Esophagus squamous epithelium (tissue), 5 donors: ENCODE data around the gene RETN. TPM values are rescaled to one million over a fixed set of nuclear protein-coding genes. Genes with fewer than 3 reads are reported as not detected.
"Not testable (repeated sequence)": the region's sequence is repeated elsewhere in the genome, so short reads cannot be mapped to it uniquely, and the experiment has no call there.

Experiments used
- DNase-seq: peaks from one replicate; lab custom pipeline; 2025; lab: John Stamatoyannopoulos, UW
- H3K27ac ChIP-seq, 4 donors: fragments of 200-600 bp; sonication (generic); one replicate each; pipeline ENCODE4 v1.5.1; 2016 to 2019; ENCODE audit warnings: mild to moderate bottlenecking in 1 of 4
- H3K27me3 ChIP-seq, 4 donors: fragments of 200-600 bp; sonication (generic); 1 replicate in 3 of 4; 2 replicates in 1 of 4; pipeline versions ENCODE4 v1.5.1 to v1.6.0; 2017 to 2021; ENCODE audit warnings: antibody characterized with exemption in 1 of 4
- H3K36me3 ChIP-seq, 3 donors: fragments of 200-600 bp; sonication (generic); one replicate each; pipeline ENCODE4 v1.5.1; 2016 to 2019
- H3K4me1 ChIP-seq, 3 donors: fragments of 200-600 bp; sonication (generic); one replicate each; pipeline ENCODE4 v1.5.1; 2017 to 2019
- H3K4me3 ChIP-seq, 4 donors: fragments of 200-600 bp; sonication (generic); 1 replicate in 3 of 4; 2 replicates in 1 of 4; pipeline ENCODE4 v1.5.1; 2016 to 2019; ENCODE audit warnings: mild to moderate bottlenecking in 2 of 4, moderate library complexity in 1 of 4
- H3K9me3 ChIP-seq, 3 donors: fragments of 200-600 bp; sonication (generic); one replicate each; pipeline ENCODE4 v1.5.1; 2016 to 2019
- POLR2A ChIP-seq, 4 donors: fragments of 450-650 bp; IDR thresholded peaks; one replicate each; pipeline ENCODE4 v1.6.1; 2017; ENCODE audit warnings: antibody characterized with exemption in 4 of 4, mild to moderate bottlenecking in 4 of 4, moderate library complexity in 3 of 4
- WGBS, 2 donors: methylation state at CpG; one replicate each; pipeline ENCODE4 v1.1.5; 2018; 5-methylcytosine and 5-hydroxymethylcytosine counted together
- intact Hi-C: fragments of 100-400 bp; cut with DNase I; formaldehyde crosslinking; loops from one replicate; pipeline ENCODE4 v1.15.0; 2022
- total RNA-seq, 4 donors: library from RNA; depleted of rRNA; stranded (reverse); fragments of >200 nt; gene quantifications; one replicate each; pipeline ENCODE4 v1.1.0, GENCODE V29; 2016
- TF ChIP-seq, protein P1 (sequence below), 6 experiments: fragments of 450-650 bp in 4 of 6; fragments of 200-600 bp in 2 of 6; sonication (generic) in 2 of 6; IDR thresholded peaks; one replicate each; pipeline ENCODE4 v1.5.1; 2016 to 2019; ENCODE audit warnings: antibody characterized with exemption in 6 of 6, mild to moderate bottlenecking in 4 of 6, moderate library complexity in 4 of 6
- donor health status: DM: yes; HTN: yes; CAD: no.

RETN gene
- total RNA-seq, 4 donors from 2014 or later = 28.1 TPM; not detected in 3

DNA sequence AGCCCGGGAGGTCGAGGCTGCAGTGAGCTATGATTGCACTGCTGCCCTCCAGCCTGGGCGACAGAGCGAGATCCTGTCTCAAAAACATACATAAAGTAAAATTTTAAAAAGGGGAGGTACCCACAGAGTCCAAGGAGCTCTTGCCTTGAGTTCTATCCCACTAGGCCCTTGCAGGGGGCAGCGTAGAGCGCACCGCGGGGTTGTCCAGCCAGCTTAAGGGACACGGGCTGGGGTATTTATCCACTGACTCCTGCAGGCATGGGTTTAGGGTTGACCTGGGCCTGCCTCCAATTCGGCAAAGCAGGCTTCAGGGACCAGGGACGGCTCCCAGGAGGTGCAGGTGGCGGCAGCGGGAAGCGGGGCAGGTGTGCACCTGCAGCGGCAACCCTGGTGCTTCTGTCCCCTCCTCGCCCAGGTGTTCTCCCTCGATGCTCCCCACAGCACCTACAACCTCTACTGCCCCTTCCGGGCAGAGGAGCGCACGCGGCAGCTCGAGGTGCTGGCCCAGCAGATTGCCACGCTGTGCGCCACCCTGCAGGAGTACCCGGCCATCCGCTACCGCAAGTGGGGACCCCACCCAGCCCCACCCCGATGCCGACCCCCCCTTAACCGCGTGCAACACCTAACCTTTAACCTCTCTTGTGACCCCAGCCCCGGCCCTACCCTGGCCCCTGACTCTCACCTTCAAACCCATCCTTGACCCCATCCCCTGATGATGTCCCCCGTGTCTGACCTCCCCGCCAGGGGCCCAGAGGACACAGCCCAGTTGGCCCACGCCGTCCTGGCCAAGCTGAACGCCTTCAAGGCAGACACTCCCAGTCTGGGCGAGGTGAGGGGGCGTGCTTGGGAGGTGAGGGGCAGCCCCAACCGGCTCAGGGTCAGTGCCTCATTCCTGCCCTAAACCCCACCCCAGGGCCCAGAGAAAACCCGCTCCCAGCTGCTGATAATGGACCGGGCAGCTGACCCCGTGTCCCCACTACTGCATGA, 27.3 kb upstream of the RETN start:
- intact Hi-C loops = no loop called here
- DNase-seq = no peak
- Histone ChIP-seq H3K9me3 (no peaks in the 10 kb centered on the region), H3K4me3 (no peak overlapping the region), H3K36me3 (peaks cover 0 to 44% (median 4%) of the 10 kb centered on the region in 3 donors), H3K27me3 (peaks cover 0 to 63% (median 0%) of the 10 kb centered on the region in 4 donors), H3K27ac (no peak overlapping the region), H3K4me1 (peaks cover 0 to 23% (median 0%) of the 10 kb centered on the region in 3 donors)
- TF ChIP-seq, protein P1, sequence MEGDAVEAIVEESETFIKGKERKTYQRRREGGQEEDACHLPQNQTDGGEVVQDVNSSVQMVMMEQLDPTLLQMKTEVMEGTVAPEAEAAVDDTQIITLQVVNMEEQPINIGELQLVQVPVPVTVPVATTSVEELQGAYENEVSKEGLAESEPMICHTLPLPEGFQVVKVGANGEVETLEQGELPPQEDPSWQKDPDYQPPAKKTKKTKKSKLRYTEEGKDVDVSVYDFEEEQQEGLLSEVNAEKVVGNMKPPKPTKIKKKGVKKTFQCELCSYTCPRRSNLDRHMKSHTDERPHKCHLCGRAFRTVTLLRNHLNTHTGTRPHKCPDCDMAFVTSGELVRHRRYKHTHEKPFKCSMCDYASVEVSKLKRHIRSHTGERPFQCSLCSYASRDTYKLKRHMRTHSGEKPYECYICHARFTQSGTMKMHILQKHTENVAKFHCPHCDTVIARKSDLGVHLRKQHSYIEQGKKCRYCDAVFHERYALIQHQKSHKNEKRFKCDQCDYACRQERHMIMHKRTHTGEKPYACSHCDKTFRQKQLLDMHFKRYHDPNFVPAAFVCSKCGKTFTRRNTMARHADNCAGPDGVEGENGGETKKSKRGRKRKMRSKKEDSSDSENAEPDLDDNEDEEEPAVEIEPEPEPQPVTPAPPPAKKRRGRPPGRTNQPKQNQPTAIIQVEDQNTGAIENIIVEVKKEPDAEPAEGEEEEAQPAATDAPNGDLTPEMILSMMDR (IDR thresholded peaks at IDR 0.05) = no peak
- TF ChIP-seq POLR2A (IDR thresholded peaks at IDR 0.05) = no peak
- 85 to 89% methylated on average over 10 to 14 of the region's 43 CpGs for WGBS, 2 donors

- H3K4me1 ChIP-seq = peaks cover 0 to 14% (median 0%) of the 10 kb centered on the region in 3 donors
- no peak overlapping the region for H3K27ac ChIP-seq
- peaks cover 0 to 62% (median 0%) of the 10 kb centered on the region in 4 donors for H3K27me3 ChIP-seq
- TF ChIP-seq, protein P1 (IDR thresholded peaks at IDR 0.05) = no peak
- TF ChIP-seq POLR2A (IDR thresholded peaks at IDR 0.05) = no peak
- DNase-seq = no peak
- WGBS, 2 donors = 92% methylated on average over 14 to 17 of the region's 27 CpGs
- peaks cover 0 to 53% (median 4%) of the 10 kb centered on the region in 3 donors for H3K36me3 ChIP-seq
- H3K9me3 ChIP-seq = no peaks in the 10 kb centered on the region
- H3K4me3 ChIP-seq = no peak overlapping the region
- intact Hi-C loops = no loop called here
Measured at GRCh38 chr19:7642295-7643030, 26.4 kb upstream of the RETN start.

DNA sequence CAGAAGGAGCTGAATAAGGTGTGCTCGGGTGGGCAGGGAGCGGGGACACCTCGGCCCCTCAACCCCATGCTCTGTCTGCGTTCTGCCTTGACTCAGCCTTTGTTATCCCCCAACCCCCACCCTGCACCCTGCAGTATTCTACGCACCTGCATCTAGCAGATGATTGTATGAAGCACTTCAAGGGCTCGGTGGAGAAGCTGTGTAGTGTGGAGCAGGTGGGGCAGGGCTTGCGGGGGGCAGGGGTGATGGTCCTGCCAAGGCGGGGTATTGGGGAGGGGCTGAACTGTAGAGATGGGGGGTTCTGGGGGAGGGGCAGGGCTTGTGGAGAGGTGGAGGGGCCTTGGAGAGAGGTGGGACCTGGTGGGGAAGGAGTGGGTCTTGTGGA, 25.8 kb upstream of the RETN start:
- Histone ChIP-seq H3K36me3 (peaks cover 0 to 57% (median 4%) of the 10 kb centered on the region in 3 donors), H3K27me3 (peaks cover 0 to 56% (median 0%) of the 10 kb centered on the region in 4 donors), H3K9me3 (no peaks in the 10 kb centered on the region), H3K4me3 (no peak overlapping the region), H3K4me1 (peaks cover 0 to 9% (median 0%) of the 10 kb centered on the region in 3 donors), H3K27ac (no peak overlapping the region)
- TF ChIP-seq, protein P1 (IDR thresholded peaks at IDR 0.05) = no peak
- TF ChIP-seq POLR2A (IDR thresholded peaks at IDR 0.05) = no peak
- intact Hi-C loops = no loop called here
- WGBS, 2 donors = 93% methylated on average over 5 to 8 of the region's 8 CpGs
- no peak for DNase-seq

DNA sequence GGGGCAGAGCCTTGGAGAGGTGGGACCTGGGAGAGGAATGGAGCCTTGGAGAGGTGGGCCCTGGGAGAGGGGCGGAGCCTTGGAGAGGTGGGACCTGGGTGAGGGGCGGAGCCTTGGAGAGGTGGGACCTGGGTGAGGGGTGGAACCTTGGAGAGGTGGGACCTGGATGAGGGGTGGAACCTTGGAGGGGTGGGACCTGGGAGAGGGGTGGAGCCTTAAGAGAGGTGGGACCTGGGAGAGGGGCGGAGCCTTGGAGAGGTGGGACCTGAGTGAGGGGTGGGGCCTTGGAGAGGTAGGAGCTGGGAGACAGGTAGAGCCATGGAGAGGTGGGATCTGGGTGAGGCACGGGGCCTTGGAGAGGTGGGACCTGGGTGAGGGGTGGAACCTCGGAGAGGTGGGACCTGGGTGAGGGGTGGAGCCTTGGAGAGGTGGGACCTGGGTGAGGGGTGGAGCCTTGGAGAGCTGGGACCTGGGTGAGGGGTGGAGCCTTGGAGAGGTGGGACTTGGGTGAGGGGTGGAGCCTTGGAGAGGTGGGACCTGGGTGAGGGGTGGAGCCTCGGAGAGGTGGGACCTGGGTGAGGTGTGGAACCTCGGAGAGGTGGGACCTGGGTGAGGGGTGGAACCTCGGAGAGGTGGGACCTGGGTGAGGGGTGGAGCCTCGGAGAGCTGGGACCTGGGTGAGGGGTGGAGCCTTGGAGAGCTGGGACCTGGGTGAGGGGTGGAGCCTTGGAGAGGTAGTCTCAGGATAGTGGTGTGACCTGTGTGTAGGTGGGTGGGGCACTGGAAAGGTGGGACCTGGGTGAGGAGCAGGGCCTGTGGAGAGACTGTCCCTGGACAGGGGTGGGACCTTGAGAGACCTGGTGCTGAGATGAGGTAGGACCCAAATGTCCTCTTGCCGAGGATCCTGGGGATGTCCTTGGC, 25.0 kb upstream of the RETN start:
- peaks cover 0 to 49% (median 0%) of the 10 kb centered on the region in 4 donors for H3K27me3 ChIP-seq
- H3K4me3 ChIP-seq, H3K9me3 ChIP-seq, H3K27ac ChIP-seq, DNase-seq, intact Hi-C loops, H3K4me1 ChIP-seq: not testable (repeated sequence)
- peaks cover 0 to 57% (median 4%) of the 10 kb centered on the region in 3 donors for H3K36me3 ChIP-seq
- 57 to 64% methylated on average over 8 to 9 of the region's 10 CpGs for WGBS, 2 donors

- 94 to 100% methylated on average over 1 to 3 of the region's 20 CpGs for WGBS, 2 donors
- DNase-seq = no peak
Measured at GRCh38 chr19:7644550-7644877, 24.3 kb upstream of the RETN start.

More at GRCh38 chr19:7644550-7644877, 24.3 kb upstream of the RETN start:
- no peak overlapping the region for H3K4me3 ChIP-seq
- H3K4me1 ChIP-seq = no peaks in the 10 kb centered on the region
- peaks cover 0 to 57% (median 4%) of the 10 kb centered on the region in 3 donors for H3K36me3 ChIP-seq
- no peaks in the 10 kb centered on the region for H3K9me3 ChIP-seq
- intact Hi-C loops = no loop called here
- no peak overlapping the region for H3K27ac ChIP-seq
- TF ChIP-seq POLR2A (IDR thresholded peaks at IDR 0.05) = no peak
- TF ChIP-seq, protein P1 (IDR thresholded peaks at IDR 0.05) = no peak
- peaks cover 0 to 42% (median 0%) of the 10 kb centered on the region in 4 donors for H3K27me3 ChIP-seq
